RCC 7860 (cell line): Measurements from ENCODE around the gene OPCML.

Experiments
- DNase-seq: peaks from one replicate; pipeline ENCODE4 v3.0.0-alpha.2; 2015; ENCODE audit warnings: low spot score
- FAIRE-seq: peaks from 2 replicates; lab custom pipeline; 2012; peaks lifted over from hg19 to GRCh38; lab: Jason Lieb, UNC

Gene OPCML

DNA sequence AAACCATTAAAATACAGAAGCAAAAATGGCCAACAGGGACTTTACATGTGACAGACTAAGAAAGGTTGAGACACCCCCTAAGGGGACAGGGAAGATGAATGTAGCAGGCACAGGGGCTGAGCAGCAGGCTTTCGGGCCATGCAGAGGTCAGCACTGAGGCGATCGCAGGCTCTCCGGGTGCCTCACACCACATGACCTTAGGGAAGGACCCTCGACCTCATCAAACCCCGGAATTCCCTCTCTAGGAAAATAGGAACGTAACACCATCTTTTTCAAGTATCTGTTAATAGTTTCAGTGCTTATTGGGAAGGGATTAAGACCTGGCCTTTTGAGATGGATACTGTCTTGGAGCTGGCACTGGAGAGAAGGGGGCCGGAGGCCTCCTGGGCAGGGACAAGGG is 27.4 kb downstream of the OPCML start:
- FAIRE-seq = no peak
- DNase-seq = no peak

DNA sequence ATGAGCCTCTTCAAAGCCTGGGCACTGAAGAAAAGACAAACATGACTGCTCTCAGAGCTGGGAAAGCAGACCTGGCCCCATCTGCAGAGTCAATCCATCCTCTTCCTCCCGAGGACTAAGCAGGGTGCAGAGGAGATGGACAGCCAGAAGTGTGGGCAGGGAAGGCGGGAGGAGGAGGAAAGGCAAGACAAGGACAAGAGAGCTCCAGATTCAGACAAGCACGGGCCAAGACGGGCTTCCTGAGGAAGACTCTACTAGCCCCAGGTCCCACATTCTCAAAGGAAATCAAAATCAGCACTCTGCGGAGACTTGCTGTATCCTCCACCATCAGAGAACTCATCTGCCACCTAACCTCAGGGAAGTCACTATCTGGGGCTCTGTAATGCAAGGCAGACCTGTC is 28.5 kb downstream of the OPCML start:
- no peak for DNase-seq
- no peak for FAIRE-seq

DNA sequence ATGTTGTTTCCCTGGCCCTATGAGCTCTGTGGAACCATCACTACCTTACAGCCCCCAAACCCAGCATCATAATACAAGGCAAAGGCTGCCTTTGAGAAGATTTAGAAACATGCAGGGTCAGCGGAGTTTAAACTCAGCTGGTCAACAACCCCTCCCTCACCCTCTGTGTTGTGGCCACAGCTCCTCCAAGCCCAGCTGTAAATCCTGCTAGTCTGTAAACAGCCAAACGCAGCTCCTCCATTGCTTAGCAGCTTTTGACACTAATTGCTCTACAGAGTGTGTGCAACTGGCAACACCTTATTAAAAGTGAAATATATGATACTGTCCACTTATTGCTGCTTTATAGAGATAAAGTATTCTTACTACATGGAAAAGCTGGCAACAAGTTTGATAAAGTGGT is 29.1 kb downstream of the OPCML start:
- FAIRE-seq (no peak), DNase-seq (no peak)

DNA sequence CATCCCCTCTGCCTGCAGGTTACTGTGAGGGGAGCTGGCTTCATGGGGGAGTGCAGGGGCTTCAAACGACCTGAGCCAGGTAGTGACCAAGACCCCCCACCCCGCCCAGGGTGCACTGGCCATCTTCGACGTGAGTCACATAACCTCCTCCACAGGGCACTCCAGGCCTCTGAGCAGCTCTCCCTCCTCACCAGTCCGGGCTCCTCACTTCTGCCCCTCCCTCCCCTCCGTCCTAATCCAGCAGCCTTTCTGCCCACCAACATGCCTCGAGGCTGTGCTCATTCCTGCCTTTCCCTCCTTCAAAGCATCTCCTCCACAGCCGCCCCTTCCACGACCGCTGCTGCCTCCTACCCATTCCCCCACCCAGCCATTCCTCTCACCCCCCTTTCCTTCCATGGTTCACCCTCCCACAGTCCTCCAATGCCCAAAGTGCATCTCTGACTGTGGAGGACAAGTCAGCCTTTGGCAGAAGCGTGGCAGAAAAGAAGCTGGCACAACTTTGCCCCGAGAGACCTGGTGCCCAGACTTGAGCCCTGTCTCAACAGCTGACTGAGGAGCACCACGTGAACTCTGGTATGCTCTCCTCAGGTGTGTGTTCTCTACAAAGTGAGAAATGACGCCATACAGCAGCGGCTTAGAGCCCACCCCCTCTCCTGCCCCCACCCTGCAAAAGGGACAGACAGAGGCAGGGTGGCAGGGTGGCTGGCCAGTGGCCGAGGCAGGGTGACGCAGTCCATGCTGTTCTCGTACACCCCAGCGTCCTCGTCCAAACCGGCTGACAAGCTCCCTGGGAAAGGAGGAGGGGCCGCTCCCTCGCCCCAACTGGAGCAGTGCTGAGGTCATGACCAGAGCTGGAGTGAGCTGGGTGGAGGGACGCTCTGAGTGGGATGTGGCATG is 30.4 kb downstream of the OPCML start:
- DNase-seq (no peak), FAIRE-seq (no peak)

DNA sequence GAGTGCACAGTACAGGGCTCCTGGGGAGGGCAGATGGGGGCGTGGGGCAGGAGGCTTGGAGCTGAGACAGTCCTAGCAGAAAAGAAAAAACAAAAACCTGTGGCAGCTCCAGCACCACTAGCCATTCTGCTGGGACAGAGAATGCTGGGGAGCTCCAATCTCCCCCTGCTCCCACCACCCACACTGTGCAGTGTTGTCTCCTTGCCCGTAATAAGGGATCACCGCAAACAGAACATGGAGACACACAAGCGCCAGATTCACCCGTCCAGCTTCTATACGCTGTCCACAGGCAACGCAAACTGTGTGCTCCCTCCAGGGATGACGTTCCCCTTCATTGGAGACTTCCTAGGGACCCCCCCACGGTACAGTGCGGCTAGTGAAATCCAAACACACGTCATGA is 31.4 kb downstream of the OPCML start:
- no peak for DNase-seq
- no peak for FAIRE-seq

DNA sequence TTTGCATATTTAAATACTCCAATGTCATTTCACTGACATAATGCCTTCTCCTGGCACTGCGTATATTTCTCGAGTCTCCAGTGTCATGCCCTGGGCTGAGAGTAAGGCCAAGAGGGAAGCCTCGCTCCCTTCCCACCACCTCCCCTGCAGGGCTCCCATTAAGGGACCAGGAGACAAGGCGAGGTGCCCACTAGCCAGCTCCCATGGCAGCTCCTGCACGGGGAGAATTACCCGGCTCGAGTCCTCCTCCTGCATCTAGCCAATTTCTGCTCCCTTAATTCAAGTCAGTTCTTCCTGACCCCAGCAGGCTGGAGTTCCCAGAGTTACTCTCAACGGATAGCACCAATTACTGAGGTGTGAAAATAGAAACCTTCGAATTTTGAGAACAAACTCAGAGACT is 31.9 kb downstream of the OPCML start:
- no peak for FAIRE-seq
- no peak for DNase-seq

DNA sequence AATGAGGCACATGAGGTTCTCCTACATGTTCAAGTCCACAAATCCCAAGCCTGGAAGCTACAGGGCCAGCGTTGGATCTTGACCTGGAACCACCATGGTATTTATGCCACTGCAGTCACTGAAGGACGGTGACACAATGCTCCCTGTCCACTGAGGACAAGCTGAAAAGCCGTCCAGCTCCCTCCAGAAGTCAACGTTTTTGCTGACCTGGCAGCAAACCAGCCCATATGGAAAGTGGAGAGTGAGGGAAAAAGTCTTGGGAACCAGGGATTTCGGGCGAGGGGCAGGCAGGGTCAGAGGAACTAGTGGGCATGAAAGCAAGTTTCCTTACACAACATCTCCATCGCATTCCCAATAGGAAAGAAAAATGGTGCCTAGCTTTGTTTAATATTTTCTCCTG is 33.3 kb downstream of the OPCML start:
- no peak for DNase-seq

DNA sequence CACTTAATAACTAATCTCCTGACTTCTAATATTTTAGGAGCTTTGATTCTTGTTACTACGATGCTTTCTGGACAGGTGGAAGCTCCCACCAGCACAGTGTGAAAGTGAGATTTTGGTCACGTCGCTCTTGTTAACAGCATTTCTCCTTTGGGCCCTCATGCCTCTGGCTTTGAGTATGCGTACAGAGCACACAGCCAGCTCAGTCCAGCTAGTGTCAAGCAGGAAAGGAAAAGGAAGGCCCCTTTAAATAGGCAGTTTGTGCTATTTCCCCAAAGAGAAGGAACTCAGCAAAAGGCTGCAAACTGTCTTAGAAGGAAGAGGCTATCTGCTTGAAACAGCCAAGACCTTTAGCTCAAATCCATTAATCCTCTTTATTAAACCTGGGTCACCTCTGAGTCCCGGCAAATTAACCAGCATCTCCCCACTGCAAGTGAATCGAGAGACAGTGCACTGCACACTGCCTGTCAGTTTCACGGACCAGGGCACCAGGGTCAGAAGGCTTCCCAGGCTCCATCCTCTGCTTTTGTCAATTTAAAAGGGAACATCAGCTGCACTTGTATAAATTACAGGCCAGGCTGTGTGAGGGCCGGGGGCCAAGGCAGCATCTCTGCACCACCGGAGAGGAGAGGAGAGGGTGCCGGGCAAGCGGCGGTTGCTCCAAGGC is 34.7 kb downstream of the OPCML start:
- DNase-seq = no peak
- no peak for FAIRE-seq

More for the DNA sequence above, 33.3 kb downstream of the OPCML start:
- no peak for FAIRE-seq

DNA sequence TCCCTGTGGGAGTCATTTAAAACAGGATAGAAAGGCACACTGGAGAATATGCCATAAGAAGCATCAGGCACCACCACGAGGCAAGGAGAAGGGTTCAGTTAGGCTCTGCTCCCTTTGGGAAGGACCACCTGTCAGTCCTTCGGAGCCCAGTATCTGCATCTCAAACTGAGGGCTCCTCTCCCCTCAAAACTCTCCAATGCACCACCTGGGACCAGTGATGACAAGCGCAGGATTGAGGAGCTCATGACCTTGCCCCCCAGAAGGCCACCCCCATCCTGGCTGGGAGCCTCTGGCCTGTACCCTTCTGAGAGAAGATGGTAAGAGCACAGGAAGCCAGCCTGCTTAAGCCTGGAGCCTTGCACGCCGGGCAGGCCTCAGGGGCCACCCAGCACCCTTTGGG is 39.4 kb downstream of the OPCML start:
- FAIRE-seq = no peak

DNA sequence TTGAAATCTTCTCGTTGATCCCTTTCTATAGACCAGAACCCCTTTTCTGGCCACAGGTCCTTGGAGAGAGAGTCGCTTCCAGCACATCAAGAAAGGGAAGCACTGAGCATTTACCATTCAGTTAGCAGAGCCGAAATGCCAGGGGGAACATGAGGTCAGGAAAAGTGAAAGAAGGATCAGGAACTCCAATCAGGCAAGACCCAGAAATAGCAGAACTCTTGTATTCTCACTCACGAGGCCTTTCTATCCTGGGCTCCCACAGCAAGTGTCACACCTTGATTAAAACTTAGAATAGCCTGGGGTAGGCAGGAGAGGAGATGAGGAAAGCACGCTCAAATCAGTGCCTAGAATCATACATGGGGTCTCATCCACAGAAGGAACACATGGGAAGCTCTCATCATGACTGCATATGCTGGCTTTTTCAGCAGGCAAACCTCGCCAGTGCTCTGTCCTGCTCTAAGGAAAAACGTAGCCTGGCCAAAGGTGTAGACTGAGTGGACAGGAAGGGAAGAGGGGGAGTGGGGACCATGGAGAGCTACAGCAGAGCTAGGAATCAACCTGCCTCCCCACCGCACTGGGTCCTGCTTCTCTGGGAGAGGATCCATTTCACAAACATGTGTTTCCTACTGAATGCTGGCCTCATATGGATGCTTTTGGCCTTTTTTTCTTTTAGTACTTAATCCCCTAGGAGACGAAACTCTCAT is 40.5 kb downstream of the OPCML start:
- FAIRE-seq = no peak
- DNase-seq = no peak

More for the DNA sequence above, 39.4 kb downstream of the OPCML start:
- no peak for DNase-seq

DNA sequence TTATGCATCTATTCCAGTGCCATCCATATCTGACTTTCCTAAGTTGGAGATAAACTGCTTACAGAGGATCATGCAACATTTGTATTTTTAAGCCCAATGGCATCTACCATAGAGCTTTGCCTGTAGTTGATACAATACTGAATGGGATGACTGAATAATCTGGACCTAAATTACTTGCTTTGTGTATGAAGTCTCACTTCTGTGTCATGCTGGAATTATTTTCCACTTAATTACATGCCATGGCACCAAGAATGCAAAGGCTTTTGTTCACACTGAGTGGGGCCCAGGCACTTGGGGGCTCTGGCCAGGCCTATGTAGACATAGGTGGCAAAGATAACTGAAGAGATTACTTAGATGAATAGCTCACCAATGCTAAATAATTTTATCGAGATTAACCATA is 51.6 kb downstream of the OPCML start:
- DNase-seq = no peak
- FAIRE-seq = no peak

DNA sequence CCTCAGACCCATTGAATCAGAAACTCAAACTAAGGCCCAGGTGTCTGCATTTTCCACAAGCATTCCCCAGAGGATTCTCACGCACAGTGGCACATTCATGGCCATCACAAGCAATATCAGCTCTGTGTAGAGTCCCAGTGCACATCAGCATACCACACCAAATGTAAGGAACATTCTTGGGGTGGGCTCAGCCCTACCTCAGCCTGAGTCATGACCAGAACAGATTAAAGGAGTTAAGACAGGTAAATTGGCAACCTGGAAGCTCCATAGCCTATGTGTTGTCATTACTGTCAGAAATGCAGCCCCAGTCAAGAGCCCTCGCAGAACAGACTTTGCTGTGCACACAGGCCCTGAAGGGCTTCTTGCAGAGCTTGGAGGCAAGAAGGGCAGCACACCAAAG is 53.1 kb downstream of the OPCML start:
- FAIRE-seq = no peak
- DNase-seq = no peak

DNA sequence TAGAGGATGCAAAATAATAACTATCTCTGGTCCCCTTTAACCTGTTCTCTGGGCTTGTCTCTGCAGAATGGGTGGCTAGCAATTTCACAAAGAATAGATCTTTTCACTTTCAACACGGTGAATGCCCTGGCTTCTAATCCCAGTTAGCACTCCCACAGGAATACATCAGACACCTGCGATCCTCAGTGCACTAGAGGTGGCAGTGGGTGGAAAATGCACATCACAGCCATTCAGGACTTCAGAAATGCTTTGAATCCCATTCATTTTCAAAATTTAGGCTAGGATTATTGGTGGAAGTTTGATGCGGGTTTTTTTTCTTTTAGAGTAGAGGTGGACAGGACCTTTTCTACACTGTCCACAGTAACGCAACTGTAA is 55.1 kb downstream of the OPCML start:
- no peak for DNase-seq
- no peak for FAIRE-seq

DNA sequence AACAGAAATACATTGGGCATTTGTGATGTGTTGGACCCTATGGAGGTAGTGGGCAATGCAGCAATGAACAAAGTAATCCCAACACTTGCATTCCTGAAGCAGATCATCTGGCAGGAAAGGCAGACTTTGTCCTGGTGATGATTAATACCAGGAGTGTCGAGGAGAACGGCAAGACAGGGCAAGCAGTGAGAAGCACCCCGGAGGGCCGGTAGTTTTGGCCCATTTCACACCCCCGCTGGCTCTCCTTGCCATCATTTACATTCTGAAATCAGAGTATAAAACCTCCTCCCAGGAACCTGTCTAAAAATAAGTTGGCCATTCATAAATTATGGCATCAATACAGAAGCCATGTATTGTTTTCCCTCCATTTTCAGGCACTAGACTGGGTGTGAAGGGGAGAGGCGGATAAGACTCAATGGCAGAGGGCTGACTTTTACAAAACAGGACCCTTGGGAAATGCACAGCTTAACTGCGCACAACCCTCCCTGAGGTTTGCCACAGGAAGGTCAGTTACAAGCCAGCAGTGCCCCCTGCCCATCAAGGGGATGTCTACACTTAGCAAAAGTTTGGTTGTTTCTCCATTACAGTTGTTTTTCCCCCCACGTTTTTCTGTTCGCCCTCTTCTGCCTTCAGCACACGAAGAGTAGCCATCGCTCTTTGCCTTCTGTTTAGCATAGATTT is 55.6 kb downstream of the OPCML start:
- FAIRE-seq (no peak), DNase-seq (no peak)

DNA sequence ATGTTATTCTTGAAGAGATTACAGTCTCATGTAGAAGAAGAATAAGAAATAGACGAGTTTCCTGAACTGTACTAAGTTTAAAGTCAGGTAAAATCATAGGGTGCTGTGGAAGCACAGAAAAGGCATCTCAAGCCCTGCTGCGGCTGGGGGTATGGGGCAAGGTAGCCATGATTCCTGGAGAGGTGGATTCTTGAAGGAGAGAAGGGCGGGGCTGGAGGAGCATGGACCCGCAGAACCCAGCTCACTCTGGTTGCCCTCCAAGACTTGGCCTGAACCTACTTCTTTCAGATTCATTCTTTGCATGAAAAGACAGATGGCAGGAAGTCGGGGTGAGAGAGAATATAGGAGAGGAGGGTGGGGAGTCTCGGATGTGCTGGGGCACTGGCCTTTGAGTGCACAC is 57.8 kb downstream of the OPCML start:
- no peak for FAIRE-seq
- DNase-seq = no peak

DNA sequence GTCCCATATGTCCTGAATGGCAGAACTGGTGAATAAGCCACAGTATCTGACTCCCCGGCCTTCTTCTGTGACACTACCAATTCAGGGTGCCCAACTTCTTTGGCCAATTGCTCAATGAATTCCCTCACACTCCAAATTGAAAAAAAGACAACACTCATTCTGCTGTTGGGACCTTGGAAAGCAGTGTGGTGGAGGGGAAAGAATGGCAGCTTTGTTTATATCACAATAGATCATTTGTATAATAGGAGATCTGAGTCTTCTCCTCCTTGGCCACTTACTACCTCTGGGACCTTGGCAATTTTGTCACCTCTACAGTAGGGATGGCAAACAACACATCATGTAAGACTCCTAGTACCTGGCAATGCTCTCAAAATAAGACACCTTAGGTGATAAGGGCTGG is 64.6 kb downstream of the OPCML start:
- no peak for DNase-seq
- no peak for FAIRE-seq

DNA sequence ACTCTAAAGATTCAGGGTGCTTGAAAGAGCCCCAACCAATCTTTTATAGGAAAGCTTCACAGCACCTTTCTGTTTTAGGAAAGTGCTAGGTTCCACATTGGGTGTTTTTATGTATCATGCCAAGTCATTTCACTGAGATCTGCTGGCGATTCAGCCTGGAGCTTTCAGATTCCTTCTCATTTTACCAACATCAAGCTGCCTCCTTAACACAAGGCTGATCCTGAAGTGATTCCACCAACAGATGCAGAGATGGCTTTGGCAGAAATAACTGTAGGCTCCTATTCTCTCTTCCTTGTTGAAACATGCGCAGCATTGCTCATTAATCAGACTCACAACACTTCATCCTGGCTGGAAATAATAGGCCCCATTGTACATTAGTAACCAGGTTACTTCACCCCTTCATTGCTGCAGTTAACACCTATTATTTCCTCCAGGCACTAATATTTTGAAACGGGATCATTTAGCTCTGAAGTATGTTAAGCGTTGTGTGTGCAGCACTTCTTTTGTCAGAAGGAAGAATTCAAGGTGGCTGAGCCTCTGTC is 89.0 kb downstream of the OPCML start:
- DNase-seq (no peak), FAIRE-seq (no peak)

DNA sequence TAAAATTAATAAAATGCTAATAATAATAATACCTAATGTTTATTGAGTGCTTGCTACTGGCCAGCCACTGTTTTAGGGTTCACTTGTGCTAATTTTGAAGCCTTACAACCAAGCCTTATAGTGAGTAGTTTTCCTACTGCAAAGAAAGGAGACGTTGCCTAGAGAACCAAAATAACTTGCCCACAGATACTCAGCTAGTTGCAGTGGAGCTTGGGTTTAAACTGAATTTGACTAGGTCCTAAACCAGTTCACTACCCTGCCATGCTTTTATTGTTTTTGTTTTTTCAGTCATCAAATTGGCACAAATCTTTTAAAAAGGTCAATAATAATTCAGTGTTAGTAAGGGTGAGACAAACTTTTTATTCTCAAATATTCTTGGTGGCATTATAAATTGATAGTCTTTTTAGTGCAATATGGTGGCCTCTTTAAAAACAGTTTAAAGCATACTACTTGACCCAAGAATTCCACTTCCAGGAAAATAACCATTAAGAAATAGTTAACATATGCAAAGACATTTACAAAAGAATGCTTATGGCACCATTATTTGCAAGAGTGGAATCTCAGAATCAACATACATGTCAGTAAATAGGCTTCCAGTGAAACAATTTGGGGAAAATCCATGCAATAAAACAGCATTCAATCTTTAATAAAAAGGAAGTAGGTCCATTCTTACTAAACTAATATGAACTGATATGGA is 90.2 kb downstream of the OPCML start:
- FAIRE-seq = no peak

DNA sequence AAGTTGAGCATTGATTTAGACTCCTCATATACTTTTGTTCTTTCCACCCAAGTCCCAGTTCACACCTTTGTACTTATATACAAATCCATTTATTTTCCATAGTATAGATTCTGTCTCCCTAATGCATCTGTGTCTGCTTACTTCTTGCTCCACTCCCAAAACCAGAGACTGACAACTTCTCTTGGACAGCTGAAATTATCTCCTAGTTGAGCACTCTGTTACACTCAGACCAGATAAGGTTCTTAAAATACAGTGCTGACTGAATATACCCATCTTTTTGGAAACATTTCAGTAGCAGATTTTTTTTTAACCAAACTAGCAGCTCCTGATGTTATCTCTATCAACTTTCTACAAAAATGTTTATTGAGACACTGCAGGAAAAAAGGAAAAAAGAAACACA is 106.3 kb downstream of the OPCML start:
- DNase-seq = no peak
- no peak for FAIRE-seq

More for the DNA sequence above, 90.2 kb downstream of the OPCML start:
- no peak for DNase-seq

DNA sequence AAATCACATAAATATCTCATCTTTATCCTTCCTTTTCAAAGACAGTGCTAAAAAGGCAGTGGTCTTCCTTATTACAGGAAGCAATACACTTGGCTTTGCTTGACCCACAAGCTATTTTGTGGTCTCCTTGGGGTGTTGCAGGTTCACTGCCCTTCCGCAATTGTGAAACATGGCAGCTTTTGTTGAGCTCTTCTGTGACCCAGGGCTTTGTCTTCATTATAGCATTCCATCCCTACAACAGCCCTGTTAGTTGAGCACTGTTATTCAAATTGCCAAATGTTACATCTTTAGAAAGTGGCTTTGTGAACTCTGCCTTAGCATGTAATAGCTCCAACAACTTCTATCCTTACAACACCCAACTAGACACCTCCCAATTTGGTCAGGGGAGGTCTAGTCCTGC is 107.1 kb downstream of the OPCML start:
- no peak for FAIRE-seq

More for the DNA sequence above, 107.1 kb downstream of the OPCML start:
- DNase-seq = no peak
